BE2C (cell line): Measurements from ENCODE around the gene GPS2.

Experiments
- DNase-seq: peaks from one replicate; pipeline ENCODE4 v3.0.0-alpha.2; 2020
- H3K27me3 ChIP-seq: fragments of 250-450 bp; sonication (Bioruptor Pico); 2 replicates; pipeline ENCODE4 v1.5.1; 2020; ENCODE audit warnings: mild to moderate bottlenecking
- H3K36me3 ChIP-seq: fragments of 250-450 bp; sonication (Bioruptor Pico); 2 replicates; pipeline ENCODE4 v1.5.1; 2020; ENCODE audit warnings: mild to moderate bottlenecking
- H3K4me1 ChIP-seq: fragments of 250-450 bp; sonication (Bioruptor Pico); 2 replicates; pipeline ENCODE4 v1.5.1; 2020
- H3K4me3 ChIP-seq: 2 replicates; pipeline ENCODE4 v1.5.1; 2011; ENCODE audit warnings: low read depth, low read length
- H3K9me3 ChIP-seq: fragments of 250-450 bp; sonication (Bioruptor Pico); 2 replicates; pipeline ENCODE4 v1.5.1; 2020
- CTCF ChIP-seq: IDR thresholded peaks from 2 replicates; pipeline ENCODE4 v1.5.1; 2012; ENCODE audit warnings: mild to moderate bottlenecking, low read depth, low read length

Gene GPS2

DNA sequence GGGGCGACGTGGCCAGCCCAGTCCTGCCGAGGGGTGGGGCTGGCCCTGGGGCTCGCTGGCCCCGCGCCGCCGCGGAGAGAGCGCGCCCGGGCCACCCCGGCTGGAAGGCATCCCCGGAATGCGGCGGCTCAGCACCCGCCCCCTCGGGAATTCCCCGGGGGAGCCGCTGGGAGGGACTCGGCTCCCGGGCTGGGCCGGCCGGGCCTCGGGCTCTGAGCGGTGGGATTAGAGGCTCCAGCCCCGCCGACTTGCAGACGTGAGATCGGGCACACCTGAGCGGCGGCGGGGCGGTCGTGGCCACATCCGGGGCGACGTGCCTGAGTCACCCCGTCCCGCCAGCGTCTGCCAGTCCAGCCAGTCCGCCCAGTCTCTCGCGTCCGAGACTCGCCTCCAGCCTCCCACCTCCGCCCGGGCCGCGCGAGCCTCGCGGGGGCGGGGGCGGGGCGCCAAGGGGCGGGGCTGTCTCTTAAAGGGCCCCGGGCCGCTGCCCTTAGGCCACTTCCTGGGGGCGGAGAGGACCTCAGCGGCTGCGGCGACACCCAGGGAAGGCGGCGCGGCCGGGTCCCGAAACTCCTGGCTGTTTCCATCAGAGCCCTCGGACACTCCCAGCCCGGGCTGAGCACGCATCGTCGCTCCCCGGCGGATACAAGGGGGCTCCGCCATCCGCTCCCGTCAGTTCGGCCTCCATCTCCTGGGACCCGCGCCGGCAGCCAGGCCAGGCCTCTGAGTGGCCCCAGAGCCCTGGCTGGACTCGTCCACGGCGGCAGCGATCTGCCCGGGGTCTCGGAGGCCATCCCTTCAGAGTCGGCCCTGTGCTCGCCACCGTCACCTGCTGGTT is 36.7 kb upstream of the GPS2 start, which contains the start of gene KCTD11:
KCTD11 (plus strand) TSS at position 498 of the 838 bp plus-strand sequence.
- no peaks in the 10 kb centered on the region for H3K36me3 ChIP-seq
- H3K4me1 ChIP-seq: 0 out of 2 replicates have a peak, but pooled peaks cover 2% of the 10 kb centered on the region
- H3K9me3 ChIP-seq: no peaks in the 10 kb centered on the region
- peak; percentile 30; the same call in 1 of the 2 replicates for TF ChIP-seq CTCF
- peak within 1 kb of the TSS; percentile 54 for H3K4me3 ChIP-seq
- H3K27me3 ChIP-seq: no peaks in the 10 kb centered on the region
- DNase-seq: peak; percentile 58

- no peaks in the 10 kb centered on the region for H3K9me3 ChIP-seq
- TF ChIP-seq CTCF: no peak
- DNase-seq: no peak
- H3K36me3 ChIP-seq: no peaks in the 10 kb centered on the region
- H3K4me3 ChIP-seq: no peak overlapping the region
- 0 out of 2 replicates have a peak, but pooled peaks cover 2% of the 10 kb centered on the region for H3K4me1 ChIP-seq
- H3K27me3 ChIP-seq: no peaks in the 10 kb centered on the region
These were observed 33.5 kb upstream of the GPS2 start for GRCh38 chr17:7348478-7349242.

DNA sequence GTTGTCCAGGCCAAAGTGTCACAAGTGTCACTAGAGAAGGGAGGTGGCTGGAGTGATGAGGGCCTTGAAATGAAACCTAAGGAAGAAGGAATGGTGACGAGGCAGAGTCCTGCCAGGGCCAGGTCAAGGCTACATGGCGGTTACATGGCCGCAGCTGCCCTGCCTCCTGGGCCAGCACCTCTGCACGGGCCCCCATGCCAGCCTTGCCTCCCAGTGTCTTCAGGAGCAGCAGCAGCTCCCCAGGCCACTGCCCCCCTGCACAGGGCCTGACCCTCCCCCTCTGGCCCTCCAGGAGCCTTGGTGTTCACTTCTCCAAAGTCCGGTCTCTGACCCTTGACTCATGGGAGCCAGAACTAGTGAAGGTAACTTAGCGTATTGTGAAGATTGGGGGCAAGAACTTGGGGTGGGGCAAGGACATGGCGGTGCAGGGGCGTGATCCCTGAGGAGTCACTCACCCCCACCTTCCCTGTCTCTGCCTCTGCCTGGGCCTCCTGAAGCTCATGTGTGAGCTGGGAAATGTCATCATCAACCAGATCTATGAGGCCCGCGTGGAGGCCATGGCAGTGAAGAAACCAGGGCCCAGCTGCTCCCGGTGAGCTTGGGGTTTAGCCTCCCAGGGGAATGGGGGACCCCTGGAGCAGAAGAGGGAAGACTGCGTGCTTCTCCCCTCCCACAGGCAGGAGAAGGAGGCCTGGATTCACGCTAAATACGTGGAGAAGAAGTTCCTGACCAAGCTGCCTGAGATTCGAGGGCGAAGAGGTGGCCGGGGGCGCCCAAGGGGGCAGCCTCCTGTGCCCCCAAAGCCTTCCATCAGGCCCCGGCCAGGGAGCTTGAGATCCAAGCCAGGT is 32.7 kb upstream of the GPS2 start:
- Histone ChIP-seq H3K4me1 (0 out of 2 replicates have a peak, but pooled peaks cover 2% of the 10 kb centered on the region), H3K9me3 (no peaks in the 10 kb centered on the region), H3K36me3 (no peaks in the 10 kb centered on the region), H3K27me3 (no peaks in the 10 kb centered on the region), H3K4me3 (no peak overlapping the region)
- DNase-seq: no peak
- no peak for TF ChIP-seq CTCF

- H3K4me1 ChIP-seq: 0 out of 2 replicates have a peak, but pooled peaks cover 2% of the 10 kb centered on the region
- no peaks in the 10 kb centered on the region; the same call in 1 of the 2 replicates for H3K27me3 ChIP-seq
- no peaks in the 10 kb centered on the region for H3K36me3 ChIP-seq
- no peak for TF ChIP-seq CTCF
- no peak overlapping the region for H3K4me3 ChIP-seq
- DNase-seq: no peak
- H3K9me3 ChIP-seq: no peaks in the 10 kb centered on the region
These were observed 31.8 kb upstream of the GPS2 start for GRCh38 chr17:7346761-7347614.

DNA sequence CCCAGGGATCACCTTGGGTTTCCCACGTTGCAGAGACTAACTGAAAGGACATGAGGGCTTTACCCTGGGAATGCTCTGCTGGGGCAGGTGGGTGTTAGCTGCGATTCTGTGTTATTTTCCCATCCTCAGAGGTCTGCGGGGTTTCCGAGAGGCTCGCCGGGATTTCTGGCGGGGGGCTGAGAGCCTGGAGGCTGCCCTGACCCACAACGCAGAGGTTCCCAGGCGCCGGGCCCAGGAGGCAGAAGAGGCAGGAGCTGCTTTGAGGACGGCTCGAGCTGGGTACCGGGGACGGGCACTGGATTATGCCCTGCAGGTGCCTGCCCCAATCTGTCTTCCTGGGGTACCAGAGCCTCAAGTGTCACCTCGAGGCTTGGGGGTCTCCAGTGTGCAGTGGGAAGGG is 28.1 kb upstream of the GPS2 start:
- no peaks in the 10 kb centered on the region for H3K4me1 ChIP-seq
- no peak for DNase-seq
- no peaks in the 10 kb centered on the region for H3K9me3 ChIP-seq
- H3K27me3 ChIP-seq: peaks cover 4% of the 10 kb centered on the region; the same call in 1 of the 2 replicates
- H3K4me3 ChIP-seq: no peak overlapping the region
- TF ChIP-seq CTCF: no peak
- H3K36me3 ChIP-seq: no peaks in the 10 kb centered on the region
